SJSA1 (cell line): ENCODE data around the gene SPON2. TPM values are rescaled to one million over a fixed set of nuclear protein-coding genes. Genes with fewer than 3 reads are reported as not detected.
"Not testable (repeated sequence)": the region's sequence is repeated elsewhere in the genome, so short reads cannot be mapped to it uniquely, and the experiment has no call there.

Experiments
- DNase-seq, 2 experiments: peaks; one replicate each; pipeline ENCODE4 v3.0.0-alpha.2; 2015 to 2020; ENCODE audit warnings: low spot score in 2 of 2, low read depth in 1 of 2
- H3K27ac ChIP-seq: fragments of 250-450 bp; sonication (Bioruptor Pico); 2 replicates; pipeline ENCODE4 v1.5.1; 2020; ENCODE audit warnings: mild to moderate bottlenecking, moderate library complexity
- H3K27me3 ChIP-seq: fragments of 250-450 bp; sonication (Bioruptor Pico); replicated peaks from 2 replicates; pipeline ENCODE4 v1.5.1; 2020; ENCODE audit warnings: mild to moderate bottlenecking, moderate library complexity
- H3K36me3 ChIP-seq: fragments of 250-450 bp; sonication (Bioruptor Pico); 2 replicates; pipeline ENCODE4 v1.5.1; 2020; ENCODE audit warnings: mild to moderate bottlenecking
- H3K4me1 ChIP-seq: fragments of 250-450 bp; sonication (Bioruptor Pico); replicated peaks from 2 replicates; pipeline ENCODE4 v1.6.1; 2021; ENCODE audit warnings: mild to moderate bottlenecking
- H3K4me3 ChIP-seq: fragments of 250-450 bp; sonication (Bioruptor Pico); 2 replicates; pipeline ENCODE4 v1.5.1; 2020; ENCODE audit warnings: mild to moderate bottlenecking
- H3K9me3 ChIP-seq: fragments of 250-450 bp; sonication (Bioruptor Pico); replicated peaks from 2 replicates; pipeline ENCODE4 v1.5.1; 2020; ENCODE audit warnings: mild to moderate bottlenecking
- total RNA-seq: library from RNA; depleted of rRNA; stranded (reverse); fragments of >200 nt; shearing (Covaris generic); gene quantifications from 2 replicates; pipeline ENCODE4 v1.2.3, GENCODE V29; 2014

The SPON2 gene
- total RNA-seq, 1 experiment from 2014 or later, result 0.16 TPM

DNA sequence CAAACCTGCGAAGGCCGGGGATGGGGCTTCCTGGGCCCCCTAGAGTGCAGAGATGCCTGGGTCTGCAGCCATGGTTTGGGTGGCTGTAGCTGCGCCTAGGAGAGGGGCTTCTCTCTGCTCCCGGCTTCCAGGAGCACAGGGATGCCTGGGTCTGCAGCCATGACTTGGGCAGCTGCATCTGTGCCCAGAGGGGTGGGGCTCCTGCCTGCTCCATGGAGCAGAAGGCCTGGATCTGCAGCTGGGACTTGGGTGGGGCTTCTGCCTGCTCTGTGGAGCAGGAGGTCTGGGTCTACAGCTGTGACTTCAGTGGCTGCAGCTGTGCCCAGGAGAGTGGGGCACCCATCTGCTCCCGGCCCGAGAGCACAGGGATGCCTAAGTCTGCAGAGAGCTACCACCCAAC, 20.8 kb downstream of the SPON2 start:
- Histone ChIP-seq H3K27ac (no peak overlapping the region), H3K9me3 (no peaks in the 10 kb centered on the region), H3K36me3 (no peaks in the 10 kb centered on the region), H3K4me3 (no peak overlapping the region), H3K27me3 (no peaks in the 10 kb centered on the region; the same call in 1 of the 2 replicates), H3K4me1 (no peaks in the 10 kb centered on the region)
- no peak for DNase-seq

DNA sequence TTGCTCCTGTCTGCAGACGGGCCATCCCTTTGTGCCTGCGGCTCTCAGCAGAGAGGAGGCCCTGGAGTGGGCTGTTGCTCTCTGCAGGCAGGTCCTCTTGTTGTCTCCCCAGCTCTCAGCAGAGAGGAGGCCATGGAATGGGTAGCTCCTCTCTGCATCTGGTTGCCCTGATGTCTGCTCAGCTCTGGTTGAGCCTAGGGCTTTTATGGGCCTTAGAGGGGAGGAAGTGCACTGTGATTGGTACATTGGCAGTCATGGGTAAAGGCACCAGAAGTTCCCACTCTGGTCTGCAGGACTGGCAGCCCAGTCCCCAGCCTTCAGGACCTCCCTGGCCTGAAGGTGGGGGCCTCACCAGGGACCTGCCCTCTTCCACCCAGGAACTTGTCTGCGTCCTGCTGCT, 21.5 kb downstream of the SPON2 start:
- no peak overlapping the region for H3K27ac ChIP-seq
- DNase-seq, result no peak
- H3K4me1 ChIP-seq, result no peaks in the 10 kb centered on the region
- no peaks in the 10 kb centered on the region for H3K36me3 ChIP-seq
- H3K27me3 ChIP-seq, result no peaks in the 10 kb centered on the region; the same call in 1 of the 2 replicates
- no peak overlapping the region for H3K4me3 ChIP-seq
- H3K9me3 ChIP-seq, result no peaks in the 10 kb centered on the region

DNA sequence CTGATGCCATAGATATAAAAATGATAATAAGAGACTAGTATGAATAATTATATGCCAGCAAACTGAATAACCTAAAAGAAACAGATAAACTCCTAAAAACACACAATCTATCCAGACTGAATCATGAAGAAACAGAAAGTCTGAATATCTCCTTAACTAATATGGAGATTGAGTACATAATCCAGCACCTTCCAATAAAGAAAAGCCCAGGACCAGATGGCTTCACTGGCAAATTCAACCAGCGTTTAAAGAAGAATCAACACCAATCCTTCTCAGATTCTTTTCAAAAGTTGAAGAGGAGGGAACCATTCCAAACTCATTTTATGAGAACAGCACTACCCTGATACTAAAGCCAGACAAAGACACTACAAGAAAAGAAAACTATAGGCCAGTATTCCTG, 32.5 kb downstream of the SPON2 start:
- Histone ChIP-seq H3K9me3 (no peaks in the 10 kb centered on the region), H3K27ac (no peak overlapping the region), H3K27me3 (no peaks in the 10 kb centered on the region), H3K4me3 (no peak overlapping the region), H3K36me3 (no peaks in the 10 kb centered on the region), H3K4me1 (no peaks in the 10 kb centered on the region)
- no peak for DNase-seq

DNA sequence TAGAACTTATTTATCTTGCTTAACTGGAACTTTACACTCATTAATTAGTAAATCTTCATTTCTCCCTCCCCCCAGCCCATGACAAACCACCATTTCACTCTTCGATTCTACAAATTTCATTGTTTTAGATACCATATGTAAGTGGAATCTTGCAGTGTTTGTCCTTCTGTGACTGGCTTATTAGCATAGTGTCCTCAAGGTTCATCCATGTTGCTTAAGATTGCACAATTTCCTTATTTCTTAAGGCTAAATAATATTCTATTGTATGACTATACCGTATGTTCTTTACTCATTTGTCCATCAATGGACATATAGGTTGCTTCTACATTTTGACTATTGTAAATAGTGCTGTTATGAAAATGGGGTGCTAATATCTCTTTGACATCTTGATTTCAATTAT, 34.5 kb downstream of the SPON2 start:
- Histone ChIP-seq H3K27ac (no peak overlapping the region), H3K27me3 (no peaks in the 10 kb centered on the region), H3K4me3 (no peak overlapping the region), H3K9me3 (no peaks in the 10 kb centered on the region), H3K36me3 (no peaks in the 10 kb centered on the region), H3K4me1 (no peaks in the 10 kb centered on the region)
- DNase-seq, result no peak

DNA sequence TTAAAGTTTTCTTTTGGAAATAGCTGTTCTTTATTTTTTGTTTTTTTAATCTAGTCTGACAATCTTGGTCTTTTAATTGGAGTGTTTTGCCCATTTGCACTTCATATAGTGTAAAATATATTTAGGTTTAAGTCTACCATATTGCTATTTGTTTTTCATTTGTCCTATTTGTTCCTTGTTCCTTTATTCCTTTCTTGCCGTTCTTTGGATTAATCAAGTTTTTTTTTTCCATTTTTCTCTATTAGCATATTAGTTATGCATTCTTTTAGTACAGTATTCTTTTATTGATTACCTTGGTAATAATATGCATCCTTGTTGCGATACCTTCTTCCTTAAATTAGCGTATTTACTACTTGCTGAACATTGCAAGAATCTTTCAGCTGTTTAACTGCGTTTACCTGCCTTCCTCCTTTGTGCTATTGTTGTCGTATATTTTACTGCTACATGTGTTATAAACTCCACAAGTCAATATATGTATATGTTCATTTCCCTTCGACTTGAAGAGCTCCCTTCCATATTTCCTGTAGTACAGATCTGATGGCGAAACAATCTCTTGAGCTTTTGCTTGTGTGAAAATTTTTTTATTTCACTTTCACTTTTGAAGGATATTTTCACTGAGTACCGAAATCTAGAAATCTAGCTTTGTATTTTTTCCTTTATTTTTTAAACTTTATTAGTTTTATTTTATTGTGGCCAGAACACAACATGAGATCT, 35.2 kb downstream of the SPON2 start:
- no peak for DNase-seq
- no peak overlapping the region for H3K4me3 ChIP-seq

DNA sequence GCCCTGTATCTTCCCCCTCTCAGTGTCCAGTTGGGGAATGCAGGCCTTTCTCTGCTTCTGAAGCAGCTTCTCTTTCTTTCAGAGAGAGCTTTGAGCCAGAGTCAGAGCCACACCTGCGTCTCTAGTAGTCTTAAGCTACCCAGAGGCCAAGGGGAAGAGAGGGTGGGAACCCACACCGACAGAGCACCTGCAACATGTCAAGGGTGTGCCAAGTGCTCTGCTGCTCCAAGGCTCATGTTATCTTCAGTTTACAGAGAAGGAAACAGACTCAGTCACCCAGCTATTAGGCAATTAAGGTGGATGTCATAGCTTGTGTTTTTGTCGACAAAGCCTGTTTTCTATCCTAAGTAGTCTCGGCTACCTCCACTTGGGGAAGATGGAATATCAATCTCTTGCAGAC, 36.3 kb downstream of the SPON2 start:
- H3K36me3 ChIP-seq, result no peaks in the 10 kb centered on the region
- DNase-seq, result no peak
- no peak overlapping the region for H3K4me3 ChIP-seq
- H3K9me3 ChIP-seq, result no peaks in the 10 kb centered on the region
- H3K27ac ChIP-seq, result no peak overlapping the region
- H3K27me3 ChIP-seq, result no peaks in the 10 kb centered on the region
- H3K4me1 ChIP-seq, result no peaks in the 10 kb centered on the region

More for the DNA sequence above, 35.2 kb downstream of the SPON2 start:
- H3K27me3 ChIP-seq, result no peaks in the 10 kb centered on the region
- no peaks in the 10 kb centered on the region for H3K4me1 ChIP-seq
- no peaks in the 10 kb centered on the region for H3K9me3 ChIP-seq
- no peaks in the 10 kb centered on the region for H3K36me3 ChIP-seq
- no peak overlapping the region for H3K27ac ChIP-seq

DNA sequence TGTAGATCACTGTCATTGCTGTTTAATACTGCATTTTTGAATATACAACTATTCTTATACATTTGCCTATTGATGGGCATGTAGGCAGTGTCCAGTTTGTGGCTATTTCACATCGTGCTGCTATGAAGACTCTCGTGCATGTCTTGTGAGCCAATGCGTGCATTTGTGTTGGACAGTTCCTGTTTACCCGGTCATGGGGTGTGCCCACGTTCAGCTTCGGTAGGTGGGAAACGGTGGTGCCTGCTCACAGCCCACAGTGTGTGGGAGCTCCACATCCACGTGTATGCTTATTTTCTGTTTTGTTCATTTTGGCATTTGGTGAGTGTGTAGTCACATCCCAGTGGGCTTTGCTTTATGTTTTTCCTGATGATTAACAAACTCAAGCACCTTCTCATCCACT, 39.4 kb downstream of the SPON2 start:
- Histone ChIP-seq H3K27ac (no peak overlapping the region), H3K36me3 (no peaks in the 10 kb centered on the region), H3K4me1 (no peaks in the 10 kb centered on the region)

DNA sequence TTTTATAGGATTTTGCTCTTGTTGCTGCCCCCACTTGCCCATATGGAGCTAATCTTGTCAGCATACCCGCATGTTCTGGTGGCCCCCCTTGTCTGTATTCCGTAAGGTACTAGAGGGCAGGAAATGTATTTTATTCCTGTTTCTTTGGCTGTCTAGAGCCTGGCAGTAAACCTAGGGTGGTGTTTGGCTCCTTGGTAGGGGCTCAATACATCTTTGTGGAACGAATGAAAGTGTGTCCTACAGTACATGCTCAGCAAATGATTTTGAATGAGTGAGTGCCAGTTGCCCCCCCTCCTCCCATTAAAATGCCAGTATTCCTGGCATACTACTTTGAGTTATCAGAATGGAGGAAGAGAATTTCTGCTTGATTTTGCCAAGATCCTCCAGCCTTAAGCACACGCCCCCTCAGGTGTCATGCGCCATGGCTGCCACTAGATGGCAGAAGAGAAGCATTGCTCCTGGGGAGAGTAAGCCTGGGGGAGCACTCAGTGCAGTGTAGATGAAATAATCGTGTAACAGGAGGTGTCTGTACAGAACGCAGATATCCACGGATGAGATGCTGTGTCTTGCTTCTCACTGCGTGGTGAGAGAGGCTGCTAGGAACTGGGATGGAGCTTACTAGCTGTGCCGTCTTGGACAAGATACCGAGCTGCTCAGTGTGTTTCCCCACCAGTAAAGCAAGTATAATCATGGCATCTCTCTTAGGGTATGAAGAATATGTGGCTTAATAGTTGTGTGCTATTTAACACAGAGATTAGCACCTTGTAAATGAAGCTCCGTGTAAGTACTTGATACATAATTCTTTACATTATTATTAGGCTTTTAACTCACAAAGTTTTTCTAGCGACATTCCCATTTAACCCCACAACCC, 41.8 kb downstream of the SPON2 start:
- no peaks in the 10 kb centered on the region for H3K36me3 ChIP-seq
- peak in 1 of 2 experiments; percentile 60 for DNase-seq
- H3K4me1 ChIP-seq, result no peaks in the 10 kb centered on the region
- H3K27me3 ChIP-seq, result no peaks in the 10 kb centered on the region; the same call in 1 of the 2 replicates
- H3K4me3 ChIP-seq, result no peak overlapping the region
- no peaks in the 10 kb centered on the region for H3K9me3 ChIP-seq
- no peak overlapping the region for H3K27ac ChIP-seq

More for the DNA sequence above, 39.4 kb downstream of the SPON2 start:
- no peak for DNase-seq
- no peak overlapping the region for H3K4me3 ChIP-seq
- no peaks in the 10 kb centered on the region for H3K9me3 ChIP-seq
- no peaks in the 10 kb centered on the region for H3K27me3 ChIP-seq

DNA sequence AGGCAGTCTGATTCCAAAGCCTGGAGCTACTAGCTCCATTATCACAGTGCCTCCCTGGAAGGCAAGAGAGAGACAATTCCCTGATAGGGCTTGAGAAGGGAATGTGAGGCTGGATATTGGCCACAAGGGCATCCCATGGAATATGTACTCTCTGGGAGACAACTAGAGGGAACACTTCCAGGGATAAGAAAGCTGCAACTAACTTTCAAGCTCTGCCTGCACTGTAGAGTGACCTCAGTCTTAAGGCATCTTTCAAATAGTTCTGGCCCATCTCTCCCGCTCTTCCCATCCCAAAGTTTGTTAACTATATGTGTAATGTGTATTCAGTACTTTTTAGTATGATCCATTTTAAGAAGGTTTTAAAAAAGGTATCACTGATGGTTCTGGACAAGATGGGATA, 45.9 kb downstream of the SPON2 start:
- DNase-seq, result no peak
- H3K9me3 ChIP-seq, result no peaks in the 10 kb centered on the region
- H3K36me3 ChIP-seq, result no peaks in the 10 kb centered on the region
- no peak overlapping the region for H3K4me3 ChIP-seq
- H3K27ac ChIP-seq, result no peak overlapping the region
- no peaks in the 10 kb centered on the region for H3K4me1 ChIP-seq
- H3K27me3 ChIP-seq, result no peaks in the 10 kb centered on the region; the same call in 1 of the 2 replicates

DNA sequence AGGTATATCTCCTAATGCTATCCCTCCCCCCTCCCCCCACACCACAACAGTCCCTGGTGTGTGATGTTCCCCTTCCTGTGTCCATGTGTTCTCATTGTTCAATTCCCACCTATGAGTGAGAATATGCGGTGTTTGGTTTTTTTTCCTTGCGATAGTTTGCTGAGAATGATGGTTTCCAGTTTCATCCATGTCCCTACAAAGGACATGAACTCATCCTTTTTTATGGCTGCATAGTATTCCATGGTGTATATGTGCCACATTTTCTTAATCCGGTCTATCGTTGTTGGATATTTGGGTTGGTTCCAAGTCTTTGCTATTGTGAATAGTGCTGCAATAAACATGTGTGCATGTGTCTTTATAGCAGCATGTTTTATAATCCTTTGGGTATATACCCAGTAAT, 46.9 kb downstream of the SPON2 start:
- H3K27ac ChIP-seq, DNase-seq, H3K4me1 ChIP-seq, H3K4me3 ChIP-seq, H3K9me3 ChIP-seq, H3K36me3 ChIP-seq, H3K27me3 ChIP-seq: not testable (repeated sequence)

DNA sequence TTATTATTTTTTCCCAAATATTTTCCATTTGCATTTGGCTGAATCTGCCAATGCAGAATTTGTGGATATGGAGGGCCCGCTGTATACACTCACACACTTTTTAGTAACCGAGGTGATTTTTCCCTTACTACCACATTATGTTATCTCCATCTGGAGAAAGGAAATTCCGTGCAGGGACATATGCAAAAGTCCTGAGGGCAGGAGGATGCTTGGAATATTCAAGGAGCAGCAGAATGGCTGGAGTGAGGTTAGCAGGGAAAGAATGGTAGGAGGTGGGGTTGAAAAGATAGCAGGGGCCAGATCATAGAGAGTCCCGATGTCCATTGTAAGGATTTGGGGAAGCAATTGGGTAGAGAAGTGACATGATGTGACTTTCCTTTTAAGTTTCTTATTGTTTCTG, 47.6 kb downstream of the SPON2 start:
- no peaks in the 10 kb centered on the region for H3K36me3 ChIP-seq
- no peak overlapping the region for H3K27ac ChIP-seq
- H3K9me3 ChIP-seq, result no peaks in the 10 kb centered on the region
- no peaks in the 10 kb centered on the region; the same call in 1 of the 2 replicates for H3K27me3 ChIP-seq
- no peak overlapping the region for H3K4me3 ChIP-seq
- H3K4me1 ChIP-seq, result no peaks in the 10 kb centered on the region
- no peak for DNase-seq

DNA sequence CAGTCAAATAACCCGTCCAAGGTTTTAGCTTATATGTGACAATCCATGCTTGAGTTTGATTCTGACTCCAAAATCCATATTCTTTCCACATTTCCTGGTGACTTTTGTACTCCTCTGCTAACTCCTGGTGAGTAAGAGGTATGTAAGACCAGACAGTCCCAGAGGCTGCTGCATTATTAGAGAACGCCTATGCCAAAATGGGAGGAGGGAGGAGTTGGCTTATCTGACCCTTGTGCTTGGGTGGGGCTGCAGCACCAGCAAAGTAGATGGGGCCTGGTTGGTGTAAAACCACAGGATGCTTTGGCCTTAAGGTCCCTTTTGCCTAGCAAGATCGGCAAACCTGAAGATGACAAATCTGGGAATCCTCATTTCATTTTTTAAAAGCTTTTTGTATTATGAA, 49.9 kb downstream of the SPON2 start:
- Histone ChIP-seq H3K36me3 (no peaks in the 10 kb centered on the region), H3K27me3 (no peaks in the 10 kb centered on the region; the same call in 1 of the 2 replicates), H3K4me3 (no peak overlapping the region), H3K27ac (no peak overlapping the region), H3K4me1 (no peaks in the 10 kb centered on the region), H3K9me3 (no peaks in the 10 kb centered on the region)
- no peak for DNase-seq
